Activated naive CD4-positive, alpha-beta T cell treated with anti-CD3 and anti-CD28 coated beads, Interleukin-2, amount 50 U/mL, for 24 hours (primary cell): Measurements from ENCODE around the gene COPZ1.

Source experiments
- H3K27ac Mint-ChIP-seq: one replicate; pipeline ENCODE4 v1.8.0; 2021; ENCODE audit warnings: mild to moderate bottlenecking, mixed read lengths
- H3K27me3 Mint-ChIP-seq: one replicate; pipeline ENCODE4 v1.8.0; 2021; ENCODE audit warnings: mixed read lengths
- H3K36me3 Mint-ChIP-seq: one replicate; pipeline ENCODE4 v1.8.0; 2021; ENCODE audit warnings: mixed read lengths
- H3K4me1 Mint-ChIP-seq: one replicate; pipeline ENCODE4 v1.8.0; 2021; ENCODE audit warnings: mixed read lengths
- H3K4me3 Mint-ChIP-seq: one replicate; pipeline ENCODE4 v1.8.0; 2021; ENCODE audit warnings: mild to moderate bottlenecking, mixed read lengths
- H3K9me3 Mint-ChIP-seq: one replicate; pipeline ENCODE4 v1.8.0; 2021; ENCODE audit warnings: mixed read lengths

Gene COPZ1

GRCh38 chr12:54388237-54389133 is 63.6 kb downstream of the COPZ1 start:
- H3K27me3 Mint-ChIP-seq, result no peaks in the 10 kb centered on the region
- no peak overlapping the region for H3K4me3 Mint-ChIP-seq
- H3K36me3 Mint-ChIP-seq, result peaks cover 2% of the 10 kb centered on the region
- H3K27ac Mint-ChIP-seq, result peak overlapping the region; percentile 51
- no peaks in the 10 kb centered on the region for H3K9me3 Mint-ChIP-seq
- H3K4me1 Mint-ChIP-seq, result peaks cover 25% of the 10 kb centered on the region

GRCh38 chr12:54389134-54389508 is 64.2 kb downstream of the COPZ1 start:
- Mint-ChIP-seq H3K4me3 (no peak overlapping the region), H3K9me3 (no peaks in the 10 kb centered on the region), H3K4me1 (peaks cover 32% of the 10 kb centered on the region), H3K36me3 (peaks cover 3% of the 10 kb centered on the region), H3K27me3 (no peaks in the 10 kb centered on the region), H3K27ac (no peak overlapping the region)

- Mint-ChIP-seq H3K4me3 (peak overlapping the region; percentile 59), H3K27ac (no peak overlapping the region), H3K36me3 (peaks cover 3% of the 10 kb centered on the region), H3K27me3 (no peaks in the 10 kb centered on the region), H3K9me3 (no peaks in the 10 kb centered on the region), H3K4me1 (peaks cover 37% of the 10 kb centered on the region)
Measured at GRCh38 chr12:54389607-54390175, 64.8 kb downstream of the COPZ1 start.

- H3K27ac Mint-ChIP-seq, result no peak overlapping the region
- peak overlapping the region; percentile 59 for H3K4me3 Mint-ChIP-seq
- H3K4me1 Mint-ChIP-seq, result peaks cover 43% of the 10 kb centered on the region
- H3K9me3 Mint-ChIP-seq, result no peaks in the 10 kb centered on the region
- H3K36me3 Mint-ChIP-seq, result peaks cover 3% of the 10 kb centered on the region
- H3K27me3 Mint-ChIP-seq, result no peaks in the 10 kb centered on the region
Measured at GRCh38 chr12:54390176-54390667, 65.3 kb downstream of the COPZ1 start.

GRCh38 chr12:54390668-54391551 is 66.0 kb downstream of the COPZ1 start:
- no peaks in the 10 kb centered on the region for H3K9me3 Mint-ChIP-seq
- H3K4me3 Mint-ChIP-seq, result peak overlapping the region; percentile 83
- no peaks in the 10 kb centered on the region for H3K27me3 Mint-ChIP-seq
- peaks cover 3% of the 10 kb centered on the region for H3K36me3 Mint-ChIP-seq
- no peak overlapping the region for H3K27ac Mint-ChIP-seq
- peaks cover 43% of the 10 kb centered on the region for H3K4me1 Mint-ChIP-seq

- Mint-ChIP-seq H3K9me3 (no peaks in the 10 kb centered on the region), H3K4me3 (peak overlapping the region; percentile 83), H3K27ac (no peak overlapping the region)
Measured at GRCh38 chr12:54392485-54393206, 67.7 kb downstream of the COPZ1 start.

GRCh38 chr12:54393207-54393609 is 68.3 kb downstream of the COPZ1 start:
- Mint-ChIP-seq H3K4me3 (no peak overlapping the region), H3K27ac (no peak overlapping the region), H3K36me3 (peaks cover 3% of the 10 kb centered on the region), H3K27me3 (no peaks in the 10 kb centered on the region), H3K4me1 (peaks cover 38% of the 10 kb centered on the region), H3K9me3 (no peaks in the 10 kb centered on the region)

More at GRCh38 chr12:54392485-54393206, 67.7 kb downstream of the COPZ1 start:
- no peaks in the 10 kb centered on the region for H3K27me3 Mint-ChIP-seq
- H3K4me1 Mint-ChIP-seq, result peaks cover 39% of the 10 kb centered on the region
- peaks cover 3% of the 10 kb centered on the region for H3K36me3 Mint-ChIP-seq

GRCh38 chr12:54393743-54394142 is 68.8 kb downstream of the COPZ1 start:
- Mint-ChIP-seq H3K4me1 (peaks cover 38% of the 10 kb centered on the region), H3K27ac (peak overlapping the region; percentile 41), H3K9me3 (no peaks in the 10 kb centered on the region), H3K4me3 (peak overlapping the region; percentile 42), H3K27me3 (no peaks in the 10 kb centered on the region), H3K36me3 (peaks cover 3% of the 10 kb centered on the region)

GRCh38 chr12:54394281-54394719 is 69.4 kb downstream of the COPZ1 start:
- Mint-ChIP-seq H3K4me1 (peaks cover 40% of the 10 kb centered on the region), H3K36me3 (peaks cover 5% of the 10 kb centered on the region), H3K9me3 (no peaks in the 10 kb centered on the region), H3K4me3 (no peak overlapping the region), H3K27ac (no peak overlapping the region), H3K27me3 (no peaks in the 10 kb centered on the region)

- Mint-ChIP-seq H3K27ac (peak overlapping the region; percentile 46), H3K27me3 (no peaks in the 10 kb centered on the region), H3K9me3 (no peaks in the 10 kb centered on the region), H3K4me1 (peaks cover 35% of the 10 kb centered on the region), H3K36me3 (peaks cover 5% of the 10 kb centered on the region), H3K4me3 (no peak overlapping the region)
Measured at GRCh38 chr12:54394986-54395385, 70.1 kb downstream of the COPZ1 start.

- Mint-ChIP-seq H3K27ac (no peak overlapping the region), H3K36me3 (peaks cover 8% of the 10 kb centered on the region), H3K9me3 (no peaks in the 10 kb centered on the region), H3K27me3 (no peaks in the 10 kb centered on the region), H3K4me3 (no peak overlapping the region), H3K4me1 (peaks cover 34% of the 10 kb centered on the region)
Measured at GRCh38 chr12:54395545-54395944, 70.6 kb downstream of the COPZ1 start.

GRCh38 chr12:54397157-54397556 is 72.2 kb downstream of the COPZ1 start:
- Mint-ChIP-seq H3K27ac (no peak overlapping the region), H3K27me3 (no peaks in the 10 kb centered on the region), H3K36me3 (peaks cover 6% of the 10 kb centered on the region)

GRCh38 chr12:54398218-54398617 is 73.3 kb downstream of the COPZ1 start:
- H3K9me3 Mint-ChIP-seq, result no peaks in the 10 kb centered on the region
- no peak overlapping the region for H3K4me3 Mint-ChIP-seq
- H3K27ac Mint-ChIP-seq, result no peak overlapping the region
- peaks cover 22% of the 10 kb centered on the region for H3K4me1 Mint-ChIP-seq
- H3K36me3 Mint-ChIP-seq, result peaks cover 6% of the 10 kb centered on the region
- no peaks in the 10 kb centered on the region for H3K27me3 Mint-ChIP-seq

More at GRCh38 chr12:54397157-54397556, 72.2 kb downstream of the COPZ1 start:
- H3K4me3 Mint-ChIP-seq, result no peak overlapping the region
- no peaks in the 10 kb centered on the region for H3K9me3 Mint-ChIP-seq
- peaks cover 25% of the 10 kb centered on the region for H3K4me1 Mint-ChIP-seq

GRCh38 chr12:54398995-54399793 is 74.3 kb downstream of the COPZ1 start:
- no peaks in the 10 kb centered on the region for H3K27me3 Mint-ChIP-seq
- no peaks in the 10 kb centered on the region for H3K9me3 Mint-ChIP-seq
- H3K27ac Mint-ChIP-seq, result peak overlapping the region; percentile 7
- no peak overlapping the region for H3K4me3 Mint-ChIP-seq
- H3K36me3 Mint-ChIP-seq, result peaks cover 5% of the 10 kb centered on the region
- H3K4me1 Mint-ChIP-seq, result peaks cover 16% of the 10 kb centered on the region
